A549 (cell line): Measurements from ENCODE around the gene SMAGP.

Experiments
- CTCF ChIP-seq: fragments of >200 bp; sonication (Bioruptor Twin); formaldehyde crosslinking; IDR thresholded peaks from 3 replicates; pipeline ENCODE4 v1.5.1; 2016
- EP300 ChIP-seq, 2 experiments: fragments of >200 bp; sonication (Bioruptor Twin); formaldehyde crosslinking; IDR thresholded peaks; 2 replicates in 1 of 2; 3 replicates in 1 of 2; pipeline ENCODE4 v1.6.1; 2016 to 2017
- FOSL2 ChIP-seq, 2 experiments: fragments of 450-650 bp in 1 of 2; fragments of >200 bp in 1 of 2; sonication (Bioruptor Twin) in 1 of 2; formaldehyde crosslinking; IDR thresholded peaks; 2 replicates each; pipeline versions ENCODE4 v1.5.0 to v1.6.1; 2016 to 2020; ENCODE audit warnings: mild to moderate bottlenecking in 1 of 2, moderate library complexity in 1 of 2
- HMGXB4 ChIP-seq: fragments of 250-450 bp; sonication (Bioruptor Pico); IDR thresholded peaks from 2 replicates; pipeline ENCODE4 v1.5.0; 2021; ENCODE audit warnings: mild to moderate bottlenecking, moderate library complexity, borderline replicate concordance
- JUN ChIP-seq, 2 experiments: fragments of >200 bp; sonication (Bioruptor Twin); formaldehyde crosslinking; IDR thresholded peaks; 2 replicates in 1 of 2; 3 replicates in 1 of 2; pipeline ENCODE4 v1.6.1; 2016 to 2017
- MAZ ChIP-seq: fragments of 150-350 bp; IDR thresholded peaks from 2 replicates; pipeline ENCODE4 v1.6.1; 2014; ENCODE audit warnings: antibody characterized with exemption, low read depth, low read length, borderline replicate concordance
- MYC ChIP-seq: IDR thresholded peaks from 2 replicates; pipeline ENCODE4 v1.6.1; 2012; ENCODE audit warnings: mild to moderate bottlenecking, inconsistent platforms, low read length, improper control_type of control experiment, borderline replicate concordance
- NFE2L2 ChIP-seq: fragments of 150-350 bp; conservative IDR thresholded peaks from 2 replicates; pipeline ENCODE4 v1.6.1; 2014; ENCODE audit warnings: low read length
- PHF8 ChIP-seq: fragments of 200-600 bp; sonication (generic); IDR thresholded peaks from 2 replicates; pipeline ENCODE4 v1.6.1; 2016; ENCODE audit warnings: low read depth, mild to moderate bottlenecking, antibody characterized with exemption, moderate library complexity, borderline replicate concordance
- POLR2A ChIP-seq: IDR thresholded peaks from 2 replicates; pipeline ENCODE4 v1.6.1; 2012; ENCODE audit warnings: mild to moderate bottlenecking, low read length
- POLR2AphosphoS2 ChIP-seq: conservative IDR thresholded peaks from 2 replicates; pipeline ENCODE4 v1.6.1; 2012; ENCODE audit warnings: low read length, improper control_type of control experiment, inconsistent platforms
- REST ChIP-seq: fragments of 200-600 bp; sonication (generic); IDR thresholded peaks from 2 replicates; pipeline ENCODE4 v1.6.1; 2016; ENCODE audit warnings: antibody characterized with exemption, mild to moderate bottlenecking, moderate library complexity
- USF2 ChIP-seq: fragments of 450-650 bp; IDR thresholded peaks from 2 replicates; pipeline ENCODE4 v1.6.1; 2014; ENCODE audit warnings: antibody characterized with exemption

- TF ChIP-seq CTCF (no peak), USF2 (no peak), HMGXB4 (CRISPR knock-in tag) (no peak), POLR2A (no peak), JUN (IDR thresholded peaks at IDR 0.05) (no peak), EP300 (IDR thresholded peaks at IDR 0.05) (no peak), POLR2AphosphoS2 (no peak), REST (no peak), MAZ (no peak), PHF8 (no peak), NFE2L2 (no peak), FOSL2 (IDR thresholded peaks at IDR 0.05) (no peak), FOSL2 (CRISPR knock-in tag; IDR thresholded peaks at IDR 0.05) (no peak), MYC (no peak)
Observed at GRCh38 chr12:51275088-51275487, 4.9 kb upstream of the SMAGP start.
